GM12878 (cell line): Measurements from ENCODE around the gene MUTYH. TPM values are rescaled to one million over a fixed set of nuclear protein-coding genes. Genes with fewer than 3 reads are reported as not detected.

Experiments
- ATAC-seq: fragments of 200-7000 bp; cut with Tn5 transposase; 3 replicates; pipeline ENCODE4 v1.9.1; 2020; ENCODE audit warnings: mild to moderate bottlenecking, moderate library complexity
- BruUV-seq: library from RNA; stranded (reverse); fragments of 400-500 nt; replicated peaks from 2 replicates; lab custom pipeline; 2021; lab: Mats Ljungman, UMichigan
- CTCF ChIA-PET: fragments of 300-600 bp; sonication (Branson Sonifier 250); formaldehyde crosslinking; extraction: SDS; loops from one replicate; lab custom pipeline; 2021; ENCODE audit warnings: inconsistent platforms; lab: Yijun Ruan, JAX
- POLR2A ChIA-PET: fragments of 350-600 bp; formaldehyde crosslinking; extraction: SDS; loops from one replicate; lab custom pipeline; 2021; ENCODE audit warnings: inconsistent platforms; lab: Charles Lee
- RAD21 ChIA-PET: fragments of 300-600 bp; sonication (Branson Sonifier 250); formaldehyde crosslinking; loops from one replicate; lab custom pipeline; 2023; ENCODE audit warnings: antibody characterized with exemption; ENCODE audit not compliant: unreplicated experiment; lab: Charles Lee
- SMC1A ChIA-PET: fragments of 300-600 bp; sonication (Branson Sonifier 250); formaldehyde crosslinking; loops from one replicate; lab custom pipeline; 2023; ENCODE audit not compliant: unreplicated experiment, uncharacterized antibody; lab: Charles Lee
- DNase-seq: peaks from one replicate; pipeline ENCODE4 v3.0.0-alpha.2; 2011; ENCODE audit warnings: low read depth, low spot score
- FAIRE-seq: peaks from 3 replicates; lab custom pipeline; 2011; peaks lifted over from hg19 to GRCh38; lab: Jason Lieb, UNC
- H2AFZ ChIP-seq: 2 replicates; pipeline ENCODE4 v1.6.0; 2011; ENCODE audit warnings: low read depth, low read length, control low read depth; ENCODE audit not compliant: control insufficient read depth
- H3K27ac ChIP-seq: 2 replicates; pipeline ENCODE4 v1.5.1; 2011; ENCODE audit warnings: control low read depth; ENCODE audit not compliant: control insufficient read depth, insufficient read depth
- H3K27me3 ChIP-seq, 2 experiments: replicated peaks in 1 of 2; 2 replicates each; pipeline versions ENCODE4 v1.6.0 to v1.6.1; 2011; ENCODE audit warnings: low read length in 1 of 2; ENCODE audit not compliant: control insufficient read depth in 2 of 2, insufficient read depth in 2 of 2
- H3K36me3 ChIP-seq, 2 experiments: 2 replicates each; pipeline ENCODE4 v1.5.1; 2011; ENCODE audit warnings: low read length in 1 of 2; ENCODE audit not compliant: control insufficient read depth in 2 of 2, insufficient read depth in 2 of 2
- H3K4me1 ChIP-seq: 2 replicates; pipeline ENCODE4 v1.6.1; 2011; ENCODE audit warnings: mild to moderate bottlenecking, low read length, moderate library complexity, mixed read lengths; ENCODE audit not compliant: control insufficient read depth, insufficient read depth
- H3K4me2 ChIP-seq: 2 replicates; pipeline ENCODE4 v1.6.0; 2011; ENCODE audit warnings: control low read depth; ENCODE audit not compliant: control insufficient read depth, insufficient read depth
- H3K4me3 ChIP-seq: fragments of 200-600 bp; sonication (generic); 2 replicates; pipeline ENCODE4 v1.5.1; 2016
- H3K79me2 ChIP-seq: 2 replicates; pipeline ENCODE4 v1.6.0; 2011; ENCODE audit warnings: low read length; ENCODE audit not compliant: control insufficient read depth, insufficient read depth
- H3K9ac ChIP-seq: 2 replicates; pipeline ENCODE4 v1.8.0; 2011; ENCODE audit warnings: low read length, control low read depth, mixed read lengths; ENCODE audit not compliant: control insufficient read depth, insufficient read depth
- H3K9me3 ChIP-seq: replicated peaks from 3 replicates; pipeline ENCODE4 v1.5.1; 2011; ENCODE audit warnings: mild to moderate bottlenecking, low read length; ENCODE audit not compliant: control insufficient read depth, insufficient read depth
- H4K20me1 ChIP-seq: 2 replicates; pipeline ENCODE4 v1.6.0; 2011; ENCODE audit not compliant: control insufficient read depth, insufficient read depth
- BHLHE40 ChIP-seq, 2 experiments: fragments of 450-650 bp in 1 of 2; IDR thresholded peaks; 2 replicates each; pipeline ENCODE4 v1.6.1; 2011 to 2017; ENCODE audit warnings: low read depth in 2 of 2, borderline replicate concordance in 1 of 2, improper control_type of control experiment in 1 of 2, low read length in 1 of 2, mild to moderate bottlenecking in 1 of 2
- BMI1 ChIP-seq: fragments of 450-650 bp; IDR thresholded peaks from 2 replicates; pipeline ENCODE4 v1.6.1; 2016; ENCODE audit warnings: mild to moderate bottlenecking, moderate library complexity, borderline replicate concordance
- CBFB ChIP-seq: IDR thresholded peaks from 2 replicates; pipeline ENCODE4 v1.6.1; 2016; ENCODE audit warnings: antibody characterized with exemption, low read depth
- CHD1 ChIP-seq: IDR thresholded peaks from 2 replicates; pipeline ENCODE4 v1.6.1; 2012; ENCODE audit warnings: low read depth, low read length, improper control_type of control experiment
- IKZF2 ChIP-seq, 2 experiments: fragments of 450-650 bp; IDR thresholded peaks; 2 replicates each; pipeline ENCODE4 v1.6.1; 2017; ENCODE audit warnings: mild to moderate bottlenecking in 2 of 2, moderate library complexity in 2 of 2
- LARP7 ChIP-seq: fragments of 450-650 bp; IDR thresholded peaks from 2 replicates; pipeline ENCODE4 v1.6.1; 2017; ENCODE audit warnings: mild to moderate bottlenecking
- MEF2A ChIP-seq: IDR thresholded peaks from 2 replicates; pipeline ENCODE4 v1.6.1; 2011; ENCODE audit warnings: low read depth, mild to moderate bottlenecking, low read length, moderate library complexity; ENCODE audit not compliant: insufficient read depth
- MXI1 ChIP-seq: fragments of 150-350 bp; IDR thresholded peaks from 2 replicates; pipeline ENCODE4 v1.6.1; 2011; ENCODE audit warnings: low read depth, mild to moderate bottlenecking, inconsistent platforms, low read length, improper control_type of control experiment
- PAX5 ChIP-seq: IDR thresholded peaks from 2 replicates; pipeline ENCODE4 v1.6.1; 2011; ENCODE audit warnings: low read depth, low read length, borderline replicate concordance
- POLR2AphosphoS2 ChIP-seq: IDR thresholded peaks from 2 replicates; pipeline ENCODE4 v1.6.1; 2011; ENCODE audit warnings: low read depth, mild to moderate bottlenecking, low read length, improper control_type of control experiment, moderate library complexity
- RCOR1 ChIP-seq: conservative IDR thresholded peaks from 2 replicates; pipeline ENCODE4 v1.6.1; 2012; ENCODE audit warnings: low read depth, low read length, improper control_type of control experiment
- SIN3A ChIP-seq: IDR thresholded peaks from 2 replicates; pipeline ENCODE4 v1.6.1; 2012; ENCODE audit warnings: low read depth, low read length, improper control_type of control experiment
- WRNIP1 ChIP-seq: IDR thresholded peaks from 2 replicates; pipeline ENCODE4 v1.6.1; 2011; ENCODE audit warnings: low read depth, low read length, improper control_type of control experiment, borderline replicate concordance
- ZNF24 ChIP-seq: fragments of 450-650 bp; IDR thresholded peaks from 2 replicates; pipeline ENCODE4 v1.6.1; 2017; ENCODE audit warnings: antibody characterized with exemption, mild to moderate bottlenecking
- WGBS: methylation state at CpG from one replicate; pipeline ENCODE4 v1.1.6; 2016; ENCODE audit warnings: low lambda C conversion rate; ENCODE audit not compliant: insufficient replicate concordance, insufficient coverage; ENCODE audit errors: missing lambda C conversion rate; 5-methylcytosine and 5-hydroxymethylcytosine counted together
- in situ Hi-C: fragments of 300-500 bp; cut with MboI; formaldehyde crosslinking; loops from 9 replicates; pipeline ENCODE4 v1.14.3; 2018; ENCODE audit warnings: mixed read lengths
- intact Hi-C: fragments of 100-400 bp; cut with micrococcal nuclease; formaldehyde crosslinking; loops from one replicate; pipeline ENCODE4 v1.14.2; 2022; ENCODE audit not compliant: unreplicated experiment
- polyA plus RNA-seq, 11 experiments: library from polyadenylated mRNA; depleted of rRNA in 4 of 11; unstranded in 6 of 11; stranded (reverse) in 5 of 11; fragments of >200 nt; fragmentation: Nextera tagmentation in 4 of 11; fragmentation: Illumina TruSeq in 1 of 11; extraction: Ambion mirVana in 4 of 11; extraction: Trizol in 1 of 11; gene quantifications; 1 replicate in 1 of 11; 2 replicates in 10 of 11; pipeline versions ENCODE4 v1.2.1 to v1.2.3, GENCODE V29; 2011 to 2016; ENCODE audit warnings: inconsistent platforms in 2 of 11, missing spikeins in 2 of 11, low read depth in 1 of 11
- total RNA-seq, 4 experiments: library from RNA; depleted of rRNA in 3 of 4; stranded (reverse); fragments of >200 nt in 3 of 4; fragmentation: Illumina TruSeq in 1 of 4; extraction: Trizol in 1 of 4; gene quantifications; 2 replicates each; pipeline versions ENCODE4 v1.2.1 to v1.2.3, GENCODE V29; 2013 to 2021
- TF ChIP-seq, protein P1 (sequence below): fragments of 150-350 bp; IDR thresholded peaks from 2 replicates; pipeline ENCODE4 v1.6.1; 2014; ENCODE audit warnings: mild to moderate bottlenecking, low read depth, low read length
- TF ChIP-seq, protein P2 (sequence below): fragments of 450-650 bp; formaldehyde crosslinking; IDR thresholded peaks from 2 replicates; pipeline ENCODE4 v1.4.0; 2020; ENCODE audit warnings: mild to moderate bottlenecking, moderate library complexity
- TF ChIP-seq, protein P3 (sequence below): fragments of 450-650 bp; IDR thresholded peaks from 2 replicates; pipeline ENCODE4 v1.6.1; 2016; ENCODE audit warnings: mild to moderate bottlenecking

The MUTYH gene
- total and polyA plus RNA-seq, 10 of the 15 experiments (the other 5 are each of a cell fraction or from before 2014, with no cell fraction given) = 2.5 to 42.0 (median 30.0) TPM

DNA sequence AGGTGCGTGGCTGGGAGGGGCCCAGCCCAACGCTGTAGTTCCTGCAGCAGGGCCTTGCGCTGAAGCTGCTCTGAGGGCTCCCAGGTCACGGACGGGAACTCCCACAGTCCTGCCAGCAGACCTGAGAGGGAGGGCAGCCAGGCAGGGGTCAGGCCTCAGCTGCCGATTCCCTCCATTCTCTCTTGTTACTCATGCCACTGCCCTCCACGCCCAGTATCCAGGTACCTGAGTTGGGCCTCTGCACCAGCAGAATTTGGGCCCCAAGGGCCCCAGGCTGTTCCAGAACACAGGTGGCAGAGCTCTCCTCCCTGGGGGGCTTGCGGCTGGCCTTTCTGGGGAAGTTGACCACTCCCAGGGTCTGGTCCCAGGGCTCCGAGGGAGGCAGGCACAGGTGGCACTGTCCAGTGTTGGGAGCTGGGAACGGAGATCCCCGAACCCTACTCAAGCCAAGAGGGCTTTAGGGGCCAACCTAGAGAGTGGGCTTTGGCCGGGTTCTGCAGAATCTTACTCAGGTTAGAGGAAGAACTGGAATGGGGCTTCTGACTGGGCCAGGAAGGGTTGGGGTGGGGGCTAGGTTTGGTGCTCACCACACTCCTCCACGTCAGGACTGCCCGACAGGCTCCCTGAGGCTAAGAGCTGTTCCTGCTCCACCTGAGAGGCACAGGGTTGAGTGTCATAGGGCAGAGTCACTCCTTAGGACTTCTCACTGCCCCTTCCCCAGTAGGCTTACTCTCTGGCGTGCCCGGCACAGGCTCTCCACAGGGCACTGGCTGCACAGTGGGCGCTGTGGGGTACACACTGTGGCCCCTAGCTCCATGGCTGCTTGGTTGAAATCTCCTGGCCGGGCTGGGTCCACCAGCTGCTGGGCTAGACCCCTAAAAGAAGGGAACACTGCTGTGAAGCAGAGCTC is 8.5 kb downstream of the MUTYH start:
- ChIA-PET RAD21 (no interaction called here), POLR2A (interaction anchor here (0.6 to 0.8 kb wide), 2 partner anchors 9 to 189 kb away, joined by 3 read pairs; no protein-coding TSS in a partner anchor), CTCF (no interaction called here), SMC1A (interaction anchor here (1.0 to 1.3 kb wide), 2 partner anchors 8 to 160 kb away, joined by 3 read pairs; partner anchors contain the start of genes MUTYH, TESK2 and TOE1)
- intact Hi-C loops = no loop called here
- BruUV-seq = no TSS peak
- in situ Hi-C loops = no loop called here
- H3K9me3 ChIP-seq = no peaks in the 10 kb centered on the region
- no peaks in the 10 kb centered on the region for H3K27me3 ChIP-seq
- ATAC-seq (no peak), DNase-seq (no peak), FAIRE-seq (no peak)
- peaks cover 13% of the 10 kb centered on the region for H3K4me1 ChIP-seq
- peaks cover 21% of the 10 kb centered on the region for H3K79me2 ChIP-seq
- H3K9ac ChIP-seq = no peak overlapping the region
- H3K4me3 ChIP-seq = no peak overlapping the region
- H4K20me1 ChIP-seq = no peaks in the 10 kb centered on the region
- WGBS = 93% methylated on average over 18 of the region's 18 CpGs
- H2AFZ ChIP-seq = no peak overlapping the region
- H3K36me3 ChIP-seq = peaks cover 0 to 10% of the 10 kb centered on the region in 2 experiments; a peak in 2 of 4 replicates
- H3K4me2 ChIP-seq = no peak overlapping the region
- H3K27ac ChIP-seq = no peak overlapping the region
- no peak for TF ChIP-seq MXI1
- no peak for TF ChIP-seq CHD1
- no peak for TF ChIP-seq CBFB
- TF ChIP-seq MEF2A = no peak
- no peak for TF ChIP-seq RCOR1
- no peak for TF ChIP-seq BHLHE40 (IDR thresholded peaks at IDR 0.05; ENCODE audit: borderline replicate concordance in 1 of 2, low read depth in 2 of 2, low read length in 1 of 2)
- no peak for TF ChIP-seq LARP7
- TF ChIP-seq SIN3A = no peak
- no peak for TF ChIP-seq BMI1
- TF ChIP-seq, protein P1, sequence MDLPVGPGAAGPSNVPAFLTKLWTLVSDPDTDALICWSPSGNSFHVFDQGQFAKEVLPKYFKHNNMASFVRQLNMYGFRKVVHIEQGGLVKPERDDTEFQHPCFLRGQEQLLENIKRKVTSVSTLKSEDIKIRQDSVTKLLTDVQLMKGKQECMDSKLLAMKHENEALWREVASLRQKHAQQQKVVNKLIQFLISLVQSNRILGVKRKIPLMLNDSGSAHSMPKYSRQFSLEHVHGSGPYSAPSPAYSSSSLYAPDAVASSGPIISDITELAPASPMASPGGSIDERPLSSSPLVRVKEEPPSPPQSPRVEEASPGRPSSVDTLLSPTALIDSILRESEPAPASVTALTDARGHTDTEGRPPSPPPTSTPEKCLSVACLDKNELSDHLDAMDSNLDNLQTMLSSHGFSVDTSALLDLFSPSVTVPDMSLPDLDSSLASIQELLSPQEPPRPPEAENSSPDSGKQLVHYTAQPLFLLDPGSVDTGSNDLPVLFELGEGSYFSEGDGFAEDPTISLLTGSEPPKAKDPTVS = no peak
- no peak for TF ChIP-seq POLR2AphosphoS2
- TF ChIP-seq, protein P2, sequence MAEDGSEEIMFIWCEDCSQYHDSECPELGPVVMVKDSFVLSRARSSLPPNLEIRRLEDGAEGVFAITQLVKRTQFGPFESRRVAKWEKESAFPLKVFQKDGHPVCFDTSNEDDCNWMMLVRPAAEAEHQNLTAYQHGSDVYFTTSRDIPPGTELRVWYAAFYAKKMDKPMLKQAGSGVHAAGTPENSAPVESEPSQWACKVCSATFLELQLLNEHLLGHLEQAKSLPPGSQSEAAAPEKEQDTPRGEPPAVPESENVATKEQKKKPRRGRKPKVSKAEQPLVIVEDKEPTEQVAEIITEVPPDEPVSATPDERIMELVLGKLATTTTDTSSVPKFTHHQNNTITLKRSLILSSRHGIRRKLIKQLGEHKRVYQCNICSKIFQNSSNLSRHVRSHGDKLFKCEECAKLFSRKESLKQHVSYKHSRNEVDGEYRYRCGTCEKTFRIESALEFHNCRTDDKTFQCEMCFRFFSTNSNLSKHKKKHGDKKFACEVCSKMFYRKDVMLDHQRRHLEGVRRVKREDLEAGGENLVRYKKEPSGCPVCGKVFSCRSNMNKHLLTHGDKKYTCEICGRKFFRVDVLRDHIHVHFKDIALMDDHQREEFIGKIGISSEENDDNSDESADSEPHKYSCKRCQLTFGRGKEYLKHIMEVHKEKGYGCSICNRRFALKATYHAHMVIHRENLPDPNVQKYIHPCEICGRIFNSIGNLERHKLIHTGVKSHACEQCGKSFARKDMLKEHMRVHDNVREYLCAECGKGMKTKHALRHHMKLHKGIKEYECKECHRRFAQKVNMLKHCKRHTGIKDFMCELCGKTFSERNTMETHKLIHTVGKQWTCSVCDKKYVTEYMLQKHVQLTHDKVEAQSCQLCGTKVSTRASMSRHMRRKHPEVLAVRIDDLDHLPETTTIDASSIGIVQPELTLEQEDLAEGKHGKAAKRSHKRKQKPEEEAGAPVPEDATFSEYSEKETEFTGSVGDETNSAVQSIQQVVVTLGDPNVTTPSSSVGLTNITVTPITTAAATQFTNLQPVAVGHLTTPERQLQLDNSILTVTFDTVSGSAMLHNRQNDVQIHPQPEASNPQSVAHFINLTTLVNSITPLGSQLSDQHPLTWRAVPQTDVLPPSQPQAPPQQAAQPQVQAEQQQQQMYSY (CRISPR knock-in tag) = no peak
- TF ChIP-seq WRNIP1 = no peak
- TF ChIP-seq PAX5 = no peak
- TF ChIP-seq, protein P3, sequence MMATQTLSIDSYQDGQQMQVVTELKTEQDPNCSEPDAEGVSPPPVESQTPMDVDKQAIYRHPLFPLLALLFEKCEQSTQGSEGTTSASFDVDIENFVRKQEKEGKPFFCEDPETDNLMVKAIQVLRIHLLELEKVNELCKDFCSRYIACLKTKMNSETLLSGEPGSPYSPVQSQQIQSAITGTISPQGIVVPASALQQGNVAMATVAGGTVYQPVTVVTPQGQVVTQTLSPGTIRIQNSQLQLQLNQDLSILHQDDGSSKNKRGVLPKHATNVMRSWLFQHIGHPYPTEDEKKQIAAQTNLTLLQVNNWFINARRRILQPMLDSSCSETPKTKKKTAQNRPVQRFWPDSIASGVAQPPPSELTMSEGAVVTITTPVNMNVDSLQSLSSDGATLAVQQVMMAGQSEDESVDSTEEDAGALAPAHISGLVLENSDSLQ = no peak
- TF ChIP-seq IKZF2 (IDR thresholded peaks at IDR 0.05) = no peak
- no peak for TF ChIP-seq ZNF24
